Endometrium (tissue), 2 donors: Measurements from ENCODE around the gene CAPZA1.

Experiments used
- FAIRE-seq: peaks from 2 replicates; lab custom pipeline; 2012; peaks lifted over from hg19 to GRCh38; lab: Jason Lieb, UNC
- donor health status: control.
- donor health status: control.

Gene CAPZA1

DNA sequence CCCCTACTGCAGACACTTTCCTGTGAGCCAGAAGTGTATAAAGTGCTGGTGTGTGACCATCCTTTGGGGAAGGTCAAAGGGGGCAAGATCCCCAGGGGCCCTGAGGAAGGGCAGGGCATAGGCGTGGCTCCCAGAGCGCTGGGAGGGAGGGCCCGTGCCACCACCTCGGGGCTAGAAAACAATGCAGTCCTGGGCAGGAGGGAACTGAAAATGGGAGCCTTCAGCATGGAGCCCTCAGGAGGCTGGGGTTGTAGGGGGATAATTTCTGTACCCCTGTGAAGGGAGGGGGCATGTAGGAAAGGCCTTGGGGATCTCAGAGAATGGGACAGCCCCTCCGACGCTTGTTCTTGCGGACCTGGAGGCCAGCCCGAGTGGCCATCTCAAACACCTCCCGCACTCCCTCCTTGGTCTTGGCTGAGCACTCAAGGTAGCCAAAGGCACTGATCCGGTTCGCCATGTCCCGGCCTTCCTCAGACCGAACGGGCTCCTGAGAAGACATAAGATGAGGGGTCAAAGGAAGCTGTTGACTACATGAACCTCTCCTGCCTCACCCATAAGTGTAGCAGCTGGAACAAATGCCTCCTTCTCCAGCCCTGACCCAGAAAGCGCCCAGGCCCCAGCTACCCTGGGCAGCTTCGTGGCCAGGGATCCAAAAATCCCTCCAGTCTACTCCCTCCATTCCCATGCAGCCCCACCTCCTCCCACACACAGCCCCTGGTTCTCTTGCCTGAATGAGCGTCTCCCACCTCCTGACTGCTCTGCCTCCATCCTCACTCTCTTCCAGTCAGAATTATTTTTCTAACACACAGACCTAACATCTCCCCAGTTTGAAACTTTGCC, 81.8 kb downstream of the CAPZA1 start:
- FAIRE-seq = no peak

DNA sequence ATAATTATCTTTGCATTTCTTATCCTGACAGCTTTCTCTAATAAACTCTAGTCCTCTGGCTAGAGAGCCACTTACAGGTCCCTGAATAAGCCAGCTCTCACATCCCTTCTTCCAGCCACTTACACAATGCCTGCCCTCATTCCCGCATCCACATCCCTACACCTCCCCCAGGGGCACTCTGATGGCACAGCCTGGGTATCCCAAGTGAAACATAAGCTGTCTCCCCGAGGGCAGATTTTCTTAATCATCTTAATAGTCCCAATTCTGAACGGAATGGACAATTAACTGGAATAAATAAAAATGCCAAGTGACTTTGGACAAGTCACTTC, 82.4 kb downstream of the CAPZA1 start:
- no peak for FAIRE-seq

DNA sequence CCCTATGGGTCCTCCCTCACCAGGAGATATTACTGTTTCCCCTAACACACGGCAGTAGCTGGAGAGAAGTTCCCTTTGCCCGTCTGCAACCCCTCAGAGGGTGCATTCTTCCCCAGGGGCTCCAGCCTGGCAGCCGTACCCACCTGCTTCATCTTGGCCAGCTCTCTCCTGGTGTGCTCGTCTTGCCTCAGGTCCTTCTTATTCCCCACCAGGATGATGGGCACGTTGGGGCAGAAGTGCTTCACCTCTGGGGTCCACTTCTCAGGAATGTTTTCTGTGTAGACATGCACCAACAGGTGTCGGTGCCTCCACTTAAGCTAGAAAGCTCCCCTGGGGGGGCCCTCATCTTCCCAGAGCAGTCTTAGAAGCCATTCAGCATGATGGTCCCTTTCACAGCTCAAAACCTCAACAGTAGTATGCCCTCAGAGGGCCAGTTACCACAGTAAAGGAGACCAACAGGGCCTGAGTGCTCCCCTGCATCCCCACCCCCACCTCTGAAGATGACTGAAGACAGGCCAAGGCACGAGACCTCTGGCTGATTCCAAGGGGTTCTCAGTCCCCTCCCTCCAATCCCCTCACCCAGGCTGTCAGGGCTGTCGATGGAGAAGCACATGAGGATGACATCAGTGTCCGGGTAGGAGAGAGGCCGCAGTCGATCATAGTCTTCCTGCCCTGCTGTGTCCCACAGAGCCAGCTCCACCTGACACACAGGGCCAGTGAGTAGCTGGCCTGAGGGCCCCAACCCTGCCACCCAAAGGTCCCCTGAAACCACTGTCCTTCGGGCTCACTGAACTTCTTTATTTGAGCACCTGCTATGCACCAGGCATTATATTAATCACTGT, 83.0 kb downstream of the CAPZA1 start:
- no peak for FAIRE-seq

DNA sequence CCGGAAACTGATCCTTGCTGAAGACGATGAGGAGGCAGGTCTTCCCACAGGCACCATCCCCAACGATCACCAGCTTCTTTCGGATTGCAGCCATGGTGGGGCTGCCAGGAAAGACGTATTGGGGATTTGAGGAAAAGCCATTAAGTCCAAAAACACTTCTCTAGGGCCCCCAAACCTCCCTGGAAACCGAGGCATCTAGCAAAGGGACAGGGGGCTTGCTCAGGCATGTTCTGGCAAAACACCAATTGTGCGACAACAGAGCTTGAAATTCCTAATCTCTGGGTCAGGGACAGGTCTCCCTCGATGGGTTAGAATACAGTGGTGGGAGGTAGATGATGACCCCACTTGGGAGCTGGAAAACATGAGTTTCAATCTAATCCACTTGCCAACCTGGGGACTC, 84.1 kb downstream of the CAPZA1 start:
- no peak for FAIRE-seq

DNA sequence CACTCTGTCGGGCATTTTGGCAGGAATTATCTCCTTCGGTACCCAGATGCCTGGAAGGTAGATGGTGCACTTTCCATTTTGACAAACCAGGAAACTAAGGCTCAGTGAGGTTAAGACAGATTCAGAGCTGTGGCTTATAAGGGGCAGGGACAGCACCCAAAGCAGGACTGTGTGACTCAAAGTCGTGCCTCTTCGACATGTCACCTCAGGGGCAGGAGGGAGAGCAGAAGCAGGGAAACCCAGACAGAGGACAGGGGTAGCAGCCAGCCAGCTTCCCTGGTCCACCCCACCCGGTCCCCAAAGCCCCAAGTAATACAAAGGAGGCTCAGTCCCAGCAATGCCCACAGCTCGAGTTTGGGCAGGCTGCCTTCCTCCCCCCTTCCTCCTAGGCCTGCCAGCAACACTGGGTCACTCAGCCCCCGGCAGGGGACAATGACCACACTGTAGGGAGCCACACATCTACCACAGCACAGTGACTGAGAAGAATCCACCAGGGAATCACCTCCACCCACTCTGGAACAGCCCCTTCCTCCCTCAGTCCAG, 84.8 kb downstream of the CAPZA1 start:
- no peak for FAIRE-seq

DNA sequence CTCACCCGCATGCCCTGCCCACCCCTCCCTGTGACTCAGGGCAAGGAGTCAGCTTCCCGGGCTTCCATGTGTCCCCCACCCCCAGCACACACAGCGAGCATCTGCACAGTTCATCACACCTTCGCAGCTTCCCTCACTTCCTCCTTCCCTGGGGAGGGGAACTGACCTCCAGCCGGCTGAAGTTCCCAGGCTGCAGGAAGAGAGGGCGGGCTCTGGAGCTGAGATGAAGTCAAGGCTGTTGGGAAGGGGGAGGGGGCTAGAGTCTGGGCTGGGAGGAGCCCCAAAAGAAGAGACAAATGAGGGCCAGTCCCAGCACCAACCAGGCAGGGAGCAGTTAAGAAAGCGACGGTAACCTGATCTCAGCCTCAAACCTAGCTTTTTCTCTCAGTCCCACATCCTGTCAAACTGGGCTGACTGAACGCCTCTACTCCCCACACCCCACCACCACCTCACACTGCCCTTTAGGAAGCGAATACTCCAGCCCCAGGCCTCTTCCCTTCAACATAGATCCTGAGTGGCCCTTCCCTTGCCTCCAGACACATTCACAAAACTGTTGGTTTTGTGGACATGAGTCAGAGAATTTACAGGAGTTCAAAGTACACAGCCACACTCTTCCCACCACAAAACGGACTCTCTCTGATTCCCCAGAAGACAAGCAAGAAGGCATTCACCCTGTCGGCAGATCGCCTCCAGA, 85.4 kb downstream of the CAPZA1 start:
- peak; percentile 63 for FAIRE-seq

DNA sequence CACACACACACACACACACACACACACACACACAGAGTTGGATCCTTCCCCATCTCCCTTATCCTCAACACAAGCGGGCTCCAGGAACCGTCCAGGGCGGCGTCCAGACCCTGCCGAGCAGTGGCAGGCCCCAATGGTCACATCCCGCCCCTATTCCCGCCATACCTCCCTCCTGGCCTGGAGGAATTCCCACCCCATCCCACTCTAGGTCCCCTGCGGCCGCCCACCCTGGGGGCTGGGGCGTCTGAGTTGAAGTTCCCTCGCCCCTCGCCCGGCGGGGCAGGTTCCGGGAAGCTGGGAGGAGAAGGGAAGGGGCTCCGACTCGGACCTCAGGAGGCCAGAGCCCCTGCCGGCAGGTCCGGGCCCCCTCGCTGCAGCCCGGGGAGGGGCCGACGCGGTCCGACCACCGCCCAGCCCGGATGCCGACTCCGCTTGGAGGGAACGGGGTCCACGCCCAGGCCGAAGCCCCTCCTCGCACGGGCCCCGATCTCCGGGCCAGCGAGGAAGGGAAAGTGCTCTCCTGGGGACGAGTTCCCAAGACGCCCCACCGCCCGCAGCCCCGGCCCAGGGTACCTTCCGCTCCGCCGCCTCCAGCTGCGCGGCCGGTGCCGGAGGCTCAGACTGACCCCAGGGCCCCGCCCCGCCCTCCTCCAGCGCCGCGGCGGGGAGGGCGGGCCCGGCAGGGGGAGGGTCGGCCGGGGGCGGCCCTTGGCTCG, 87.0 kb downstream of the CAPZA1 start, which contains the start of gene RHOC:
Gene RHOC (minus strand): TSS at position 623 of the 716 bp plus-strand sequence. CDS start 3,328 bp downstream, outside the sequence.
- FAIRE-seq = no peak

DNA sequence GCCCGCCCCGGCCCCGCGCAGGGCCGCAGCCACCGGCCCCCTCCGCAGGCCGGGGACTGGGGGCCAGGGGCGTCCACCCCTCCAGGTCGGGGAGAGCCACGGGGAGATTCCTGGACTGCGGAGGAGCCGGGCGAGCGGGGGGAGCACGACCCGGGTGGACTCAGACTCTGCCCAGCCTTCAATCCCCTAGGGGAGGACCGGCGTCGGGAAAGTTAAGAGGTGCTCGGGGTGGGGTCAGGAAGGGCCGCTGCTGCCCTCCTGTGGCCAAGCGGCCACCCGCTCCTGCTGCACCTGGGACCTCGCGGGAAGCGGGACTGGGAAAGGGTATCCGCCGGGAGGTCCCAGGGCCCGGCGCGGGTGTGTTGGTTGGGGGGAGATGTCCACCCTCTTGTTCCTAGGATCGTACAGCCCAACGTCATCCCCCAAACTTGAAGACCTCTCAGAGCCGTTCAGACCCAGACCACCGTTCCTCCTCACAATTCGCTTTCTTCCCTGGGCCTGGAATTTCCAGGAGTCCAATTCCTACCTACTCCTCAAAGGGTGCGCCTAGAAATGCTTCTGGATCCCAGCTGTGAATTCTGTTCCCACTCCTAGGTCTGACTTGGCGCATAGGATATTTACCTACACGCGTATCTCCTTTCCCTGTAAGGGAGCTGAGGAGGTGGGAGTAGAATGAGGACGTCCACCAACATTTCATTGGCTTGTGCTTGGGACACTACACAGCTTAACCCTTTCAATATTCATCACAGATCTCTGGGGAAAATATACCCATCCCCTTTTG, 87.8 kb downstream of the CAPZA1 start:
- FAIRE-seq = no peak

DNA sequence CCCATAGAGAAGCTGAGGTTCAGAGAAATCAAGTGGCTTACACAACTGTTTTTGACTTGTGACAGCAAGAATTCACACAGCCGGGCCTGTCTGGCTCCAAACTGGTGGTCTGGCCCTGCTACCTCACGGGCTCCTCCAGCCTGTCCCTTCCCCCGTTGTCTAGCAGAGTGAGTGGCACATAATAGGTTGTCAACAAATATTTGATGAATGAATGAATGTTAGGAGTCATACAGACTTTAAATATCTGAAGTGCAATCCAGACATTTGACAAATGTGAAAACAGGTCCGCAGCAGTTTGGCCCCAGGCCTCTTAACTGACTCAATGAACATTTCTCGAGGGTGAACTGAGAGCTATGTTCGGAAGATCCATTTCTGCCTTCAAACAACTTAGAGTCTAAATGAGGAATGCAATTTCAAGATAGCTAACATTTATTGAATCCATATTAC, 88.4 kb downstream of the CAPZA1 start:
- no peak for FAIRE-seq

DNA sequence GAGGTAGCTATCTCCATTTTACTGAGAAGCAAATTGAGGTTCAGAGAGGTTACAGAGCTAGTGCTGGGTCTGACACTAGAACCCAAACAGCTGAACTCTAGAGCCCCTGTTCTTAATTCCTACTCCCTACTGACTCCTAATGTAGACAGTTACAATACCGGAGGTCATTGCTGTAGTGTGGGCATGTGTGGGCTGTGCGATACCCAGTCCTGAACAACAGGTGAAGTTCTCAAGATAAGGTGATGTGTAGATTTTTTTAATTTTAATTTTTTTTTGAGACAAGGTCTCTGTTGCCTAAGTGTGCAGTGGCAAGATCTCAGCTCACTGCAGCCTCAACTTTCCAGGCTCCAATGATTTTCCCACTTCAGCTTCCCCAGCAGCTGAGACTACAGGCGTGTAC, 88.9 kb downstream of the CAPZA1 start:
- no peak for FAIRE-seq

DNA sequence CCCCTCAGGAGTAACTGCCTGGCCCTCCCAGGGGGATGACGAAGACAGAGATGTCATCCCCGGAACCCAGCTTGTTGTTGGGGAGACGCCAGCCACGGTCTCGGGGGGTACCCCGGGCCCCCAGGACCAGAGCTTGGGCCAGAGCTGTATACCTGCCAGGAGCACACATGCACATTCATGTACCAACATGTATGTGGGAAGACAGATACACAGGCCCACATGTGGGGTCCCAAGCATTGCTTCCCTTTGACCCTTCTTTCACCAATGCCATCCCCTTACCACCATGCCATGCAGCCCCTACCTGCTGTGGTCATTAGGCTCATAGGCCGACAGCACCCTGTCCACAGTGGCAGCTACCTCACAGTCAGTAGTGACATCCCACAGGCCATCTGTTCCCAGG, 90.5 kb downstream of the CAPZA1 start:
- FAIRE-seq = no peak

DNA sequence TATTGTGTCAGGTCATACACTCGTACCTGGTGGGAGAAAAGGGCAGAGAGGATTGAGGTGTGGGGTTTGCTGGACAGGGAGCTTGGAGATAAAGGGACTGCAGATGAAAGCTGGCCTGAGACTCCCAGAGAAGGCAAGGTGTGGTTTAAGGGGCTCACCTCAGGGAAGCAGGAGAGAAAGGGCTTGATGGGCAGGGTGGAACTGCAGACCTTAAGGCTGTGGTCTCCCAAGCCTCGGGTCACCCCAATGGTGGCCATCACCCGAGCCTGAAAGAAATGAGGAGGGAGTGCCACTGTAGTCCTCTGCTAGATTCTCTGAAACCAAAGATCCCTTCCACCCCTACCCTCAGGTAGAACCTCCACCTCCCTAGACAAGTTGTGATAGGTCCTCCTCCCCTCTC, 91.0 kb downstream of the CAPZA1 start:
- no peak for FAIRE-seq

DNA sequence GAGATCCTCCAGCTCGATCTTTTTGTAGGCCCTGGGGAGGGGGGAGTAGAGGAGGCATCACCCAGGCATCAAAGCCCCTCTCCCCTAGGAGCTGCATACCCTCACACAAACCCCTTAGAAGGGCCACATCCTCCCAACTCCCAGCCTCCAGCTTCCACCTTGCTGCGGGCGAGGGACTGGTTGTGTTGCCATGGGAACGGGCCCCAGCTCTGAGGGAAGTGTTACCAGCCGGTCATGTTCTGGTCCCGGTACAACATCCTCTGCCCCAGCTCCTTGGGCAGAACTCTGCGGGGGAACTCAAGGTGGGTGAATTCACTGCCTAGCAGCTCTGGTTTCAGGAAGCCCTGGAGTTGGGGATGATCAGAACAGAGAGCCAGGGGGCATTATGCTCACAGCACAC, 91.4 kb downstream of the CAPZA1 start:
- no peak for FAIRE-seq

DNA sequence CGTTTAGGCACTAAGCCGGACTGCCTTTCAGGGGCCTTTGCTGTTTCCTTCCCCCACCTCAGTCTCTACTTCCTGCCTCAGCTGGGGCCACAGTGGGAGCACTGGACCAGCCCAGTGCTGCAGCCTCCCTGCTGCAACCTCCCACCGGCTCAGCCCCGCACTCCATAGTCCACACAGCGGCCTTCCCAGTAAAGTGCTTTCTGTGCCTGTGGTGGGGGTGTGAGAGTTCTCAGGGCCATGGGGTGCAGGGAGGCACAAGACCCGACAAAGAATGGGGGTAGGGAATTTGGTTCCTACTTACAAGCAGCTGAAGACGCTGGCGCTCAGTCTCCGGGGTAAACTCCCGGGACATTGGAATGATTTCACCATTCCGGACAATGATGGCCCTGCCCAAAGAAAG, 92.0 kb downstream of the CAPZA1 start:
- FAIRE-seq = no peak

DNA sequence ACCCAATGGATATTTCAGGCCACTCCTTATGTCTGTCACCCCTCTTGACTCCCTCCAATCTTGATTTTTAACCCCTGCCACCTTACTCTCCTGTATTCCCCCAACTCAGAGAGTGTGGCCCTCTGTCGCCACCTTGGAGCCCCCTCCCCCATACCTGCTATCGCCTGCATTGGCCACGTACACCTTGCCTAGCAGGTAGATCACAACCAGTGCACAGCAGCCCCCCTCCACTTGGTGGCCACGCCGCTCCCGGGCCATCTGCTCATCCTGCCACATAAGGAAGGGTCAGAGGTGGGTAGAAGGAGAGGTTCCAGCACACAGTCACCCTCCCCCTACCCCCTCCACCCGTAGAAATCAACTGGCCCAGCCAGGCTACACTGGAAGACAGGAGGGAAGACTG, 92.6 kb downstream of the CAPZA1 start:
- FAIRE-seq = no peak

DNA sequence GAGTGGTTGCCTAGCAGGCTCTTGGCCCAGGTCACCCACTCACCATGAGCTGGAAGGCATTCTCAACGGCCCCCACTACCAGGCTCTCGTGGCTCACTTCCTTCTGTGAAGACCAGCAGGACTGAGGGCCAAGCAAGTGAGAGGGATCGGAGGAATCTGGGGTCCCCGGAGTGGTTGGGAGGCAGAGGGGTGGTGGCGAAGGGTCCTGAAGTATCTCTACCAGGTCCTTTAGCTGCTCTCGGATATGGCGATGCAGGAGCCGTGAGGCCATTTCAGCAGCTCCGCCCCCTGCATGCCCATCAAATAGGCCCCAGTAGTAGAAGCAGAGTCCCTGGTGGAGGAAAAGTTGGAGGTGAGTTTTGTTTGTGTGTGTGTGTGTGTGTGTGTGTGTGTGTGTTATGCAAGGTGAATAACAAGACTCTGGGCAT, 93.1 kb downstream of the CAPZA1 start:
- no peak for FAIRE-seq

DNA sequence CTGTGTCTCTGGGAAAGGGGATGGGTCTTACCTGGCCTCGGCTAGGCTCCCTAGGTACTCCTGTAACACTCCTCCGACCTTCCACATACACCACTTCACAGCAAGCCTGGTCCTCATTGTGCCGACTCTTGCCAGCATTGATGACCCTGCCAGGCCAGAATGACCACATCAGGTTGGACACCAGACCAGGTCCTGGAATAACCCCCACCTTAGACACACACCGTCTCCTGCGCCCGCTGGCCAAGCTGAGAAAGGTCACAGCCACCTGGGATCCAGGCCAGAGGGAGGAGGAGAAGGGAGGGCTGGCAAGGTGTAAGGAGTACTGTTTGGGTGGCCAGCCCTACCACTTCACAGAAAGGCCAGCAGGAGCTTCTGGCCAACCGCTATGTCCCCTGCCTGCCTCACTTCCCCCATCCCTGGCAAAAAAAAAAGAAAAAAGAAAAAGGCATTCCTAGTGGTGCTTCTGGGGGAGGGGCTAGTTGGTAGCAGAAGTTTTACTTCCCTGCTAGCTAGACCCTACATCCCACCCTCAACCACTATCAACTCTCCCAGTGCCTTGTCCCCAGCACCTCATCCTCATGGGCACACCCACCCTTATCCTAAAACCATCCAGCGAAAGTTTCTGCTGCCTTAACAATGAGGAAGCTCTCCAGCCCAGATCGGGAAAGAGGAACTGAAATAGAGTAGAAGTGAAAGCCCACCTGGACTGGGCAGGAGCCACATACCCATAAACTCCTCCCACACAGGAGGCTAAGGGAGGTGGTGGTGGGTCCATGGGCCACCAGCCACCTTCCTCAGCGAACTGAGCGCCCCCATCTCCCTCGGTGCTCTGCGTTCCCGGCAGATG, 94.1 kb downstream of the CAPZA1 start:
- no peak for FAIRE-seq

DNA sequence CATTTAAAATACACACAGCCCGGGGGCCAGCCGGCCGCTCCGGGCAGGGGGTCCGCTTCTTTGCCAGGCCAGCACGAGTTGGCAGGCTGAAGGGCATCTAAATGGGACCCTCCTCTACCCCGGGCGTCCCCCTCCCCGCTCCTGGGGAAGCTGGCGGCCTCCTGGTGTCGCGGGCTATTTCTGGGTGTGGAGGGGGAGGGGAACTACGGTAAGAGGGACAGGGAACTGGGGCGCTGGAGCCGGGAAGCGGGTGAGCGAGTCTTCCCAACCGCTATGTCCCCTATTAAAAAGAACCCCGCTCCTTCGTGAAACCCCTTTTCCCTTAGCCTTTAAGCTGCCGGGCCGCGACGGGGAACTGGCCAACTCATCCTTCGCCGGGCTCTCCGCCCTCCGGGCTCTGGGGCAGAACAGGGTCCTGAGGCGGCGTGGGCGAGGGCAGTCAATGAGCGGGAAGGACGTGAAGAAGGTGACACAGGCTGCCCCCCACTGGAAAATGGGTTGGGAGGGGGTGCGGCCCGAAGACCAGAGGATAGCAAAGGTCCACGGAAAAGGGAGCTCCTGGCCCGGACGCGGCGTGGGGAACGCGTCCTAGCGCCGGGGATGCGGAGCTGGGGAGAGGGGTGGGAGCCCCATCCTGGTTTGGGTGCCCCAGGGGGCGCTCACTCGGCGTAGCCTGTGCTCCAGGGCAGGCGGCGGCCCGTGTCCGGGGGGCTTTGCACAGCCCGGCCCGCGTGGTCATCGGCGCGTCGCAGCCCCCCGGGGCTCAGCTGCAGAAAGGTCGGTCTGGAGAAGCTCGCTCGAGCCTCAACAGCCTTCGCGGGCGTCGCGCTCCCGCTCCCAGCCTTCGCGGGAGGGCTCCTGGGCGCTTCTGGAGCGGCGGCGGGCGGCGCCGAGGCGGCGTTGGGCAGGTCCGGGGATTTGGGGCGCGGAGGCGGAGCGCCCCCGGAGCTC, 95.0 kb downstream of the CAPZA1 start:
- FAIRE-seq = no peak
